Suppressor macrophage (primary cell): ENCODE results near the gene OR10H1.
A peak's percentile ranks its signal among the peaks of the same experiment; 100 is the strongest.
"Not testable (repeated sequence)": the region's sequence is repeated elsewhere in the genome, so short reads cannot be mapped to it uniquely, and the experiment has no call there.

ENCODE experiments used
- DNase-seq, 4 experiments: peaks; one replicate each; pipeline ENCODE4 v3.0.0-alpha.2; 2020 to 2022
- total RNA-seq, 17 experiments: gene quantifications; one replicate each; lab custom pipeline; 2026; ENCODE audit warnings: mixed read lengths in 6 of 17, inconsistent platforms in 3 of 17; lab: John Stamatoyannopoulos, UW

OR10H1 gene
- 0 to 2.2 (median 0) reads per million in 17 experiments for total RNA-seq

- DNase-seq = no peak
Measured at GRCh38 chr19:15815306-15815705, at the start of gene OR10H1. Gene OR10H1 (minus strand): TSS chr19:15815664. CDS start chr19:15808037, 7,627 bp downstream.

- no peak for DNase-seq
Measured at GRCh38 chr19:15864824-15865223, 49.4 kb upstream of the OR10H1 start.

GRCh38 chr19:15863272-15863671, 47.8 kb upstream of the OR10H1 start:
- DNase-seq = no peak

- DNase-seq = no peak
Measured at GRCh38 chr19:15862444-15862843, 47.0 kb upstream of the OR10H1 start.

- no peak for DNase-seq
Measured at GRCh38 chr19:15860522-15860921, 45.1 kb upstream of the OR10H1 start.

- DNase-seq = no peak
Measured at GRCh38 chr19:15859187-15859586, 43.7 kb upstream of the OR10H1 start.

GRCh38 chr19:15850385-15850784, 34.9 kb upstream of the OR10H1 start:
- no peak for DNase-seq

- DNase-seq = no peak
Measured at GRCh38 chr19:15846923-15847322, 31.5 kb upstream of the OR10H1 start.

- DNase-seq = peak in 2 of 4 experiments; percentile 4 to 19
Measured at GRCh38 chr19:15843894-15844222, 28.4 kb upstream of the OR10H1 start.

- no peak for DNase-seq
Measured at GRCh38 chr19:15843203-15843893, 27.9 kb upstream of the OR10H1 start.

GRCh38 chr19:15841875-15842569, 26.6 kb upstream of the OR10H1 start:
- peak in 1 of 4 experiments; percentile 13 for DNase-seq

- DNase-seq = no peak
Measured at GRCh38 chr19:15840833-15841232, 25.4 kb upstream of the OR10H1 start.

GRCh38 chr19:15839888-15840287, 24.4 kb upstream of the OR10H1 start:
- DNase-seq = not testable (repeated sequence)

GRCh38 chr19:15838351-15838750, 22.9 kb upstream of the OR10H1 start:
- peak in 3 of 4 experiments; percentile 27 to 37 (median 32) for DNase-seq

GRCh38 chr19:15837221-15837731, 21.8 kb upstream of the OR10H1 start:
- no peak for DNase-seq

- peak; percentile 96 to 98 (median 98) for DNase-seq
Measured at GRCh38 chr19:15836330-15837220, 21.1 kb upstream of the OR10H1 start.

GRCh38 chr19:15835565-15836329, 20.3 kb upstream of the OR10H1 start:
- DNase-seq = peak in 3 of 4 experiments; percentile 16 to 42 (median 24)

GRCh38 chr19:15834232-15834631, 18.8 kb upstream of the OR10H1 start:
- DNase-seq = not testable (repeated sequence)

- no peak for DNase-seq
Measured at GRCh38 chr19:15831626-15832025, 16.2 kb upstream of the OR10H1 start.

- no peak for DNase-seq
Measured at GRCh38 chr19:15829786-15830185, 14.3 kb upstream of the OR10H1 start.

GRCh38 chr19:15829306-15829698, 13.8 kb upstream of the OR10H1 start:
- DNase-seq = no peak
